ENCODE results near the gene ORC2.

Gene ORC2

GRCh38 chr2:201004370-201004769 is 40.9 kb upstream of the ORC2 start:
- Histone ChIP-seq H3K9ac (ENCODE audit: low read length) (no peak overlapping the region), H3K27ac (ENCODE audit: low read length, poor library complexity, severe bottlenecking) (no peak overlapping the region), H3K14ac (ENCODE audit: low read length in 2 of 2) (no peak overlapping the region), H3K27me3 (ENCODE audit: control insufficient read depth in 1 of 2, insufficient read depth in 1 of 2, low read length in 2 of 2) (no peaks in the 10 kb centered on the region), H2AK5ac (ENCODE audit: low read length, severe bottlenecking) (peak overlapping the region; percentile 6), H2BK15ac (ENCODE audit: low read depth, poor library complexity, severe bottlenecking) (no peak overlapping the region), H3K23ac (ENCODE audit: low read length in 2 of 2) (no peak overlapping the region), H2AFZ (ENCODE audit: low read depth, low read length) (no peak overlapping the region), H3K4me1 (ENCODE audit: control insufficient read depth, insufficient read depth, low read depth, low read length) (peaks cover 2% of the 10 kb centered on the region), H4K91ac (ENCODE audit: low read length) (no peak overlapping the region), H3K4me3 (ENCODE audit: insufficient read depth in 1 of 2, low read depth in 1 of 2, low read length in 2 of 2) (no peak overlapping the region), H3K4me2 (ENCODE audit: low read length, poor library complexity, severe bottlenecking) (no peak overlapping the region), H3K36me3 (ENCODE audit: control insufficient read depth in 1 of 2, insufficient read depth in 2 of 2, low read depth in 1 of 2, low read length in 2 of 2) (peaks cover 15 to 54% of the 10 kb centered on the region in 2 experiments), H2BK12ac (ENCODE audit: low read length in 2 of 2) (no peak overlapping the region), H3K9me3 (ENCODE audit: control insufficient read depth, low read length) (no peaks in the 10 kb centered on the region), H3K79me1 (replicated peaks; ENCODE audit: low read length, poor library complexity, severe bottlenecking) (peaks cover 14% of the 10 kb centered on the region), H3K4ac (ENCODE audit: low read depth in 1 of 2, low read length in 2 of 2) (no peak overlapping the region), H2BK5ac (ENCODE audit: low read depth, low read length, poor library complexity, severe bottlenecking) (no peak overlapping the region), H4K8ac (ENCODE audit: low read length) (no peak overlapping the region), H2BK120ac (ENCODE audit: low read depth, low read length) (no peak overlapping the region), H3K18ac (ENCODE audit: low read depth in 1 of 2, low read length in 2 of 2) (no peak overlapping the region)
- 95% methylated on average over 3 of the region's 3 CpGs for WGBS
- DNase-seq: no peak

GRCh38 chr2:200993097-200993496 is 29.6 kb upstream of the ORC2 start:
- no peak overlapping the region for H2BK5ac ChIP-seq (ENCODE audit: low read depth, low read length, poor library complexity, severe bottlenecking)
- no peak overlapping the region for H2BK120ac ChIP-seq (ENCODE audit: low read depth, low read length)
- H2BK12ac ChIP-seq (ENCODE audit: low read length in 2 of 2): no peak overlapping the region
- WGBS: 90% methylated on average over 3 of the region's 3 CpGs
- no peaks in the 10 kb centered on the region for H3K9me3 ChIP-seq (ENCODE audit: control insufficient read depth, low read length)
- H3K79me1 ChIP-seq (replicated peaks; ENCODE audit: low read length, poor library complexity, severe bottlenecking): peaks cover 4% of the 10 kb centered on the region
- no peaks in the 10 kb centered on the region for H3K4me1 ChIP-seq (ENCODE audit: control insufficient read depth, insufficient read depth, low read depth, low read length)
- H3K9ac ChIP-seq (ENCODE audit: low read length): peak overlapping the region; percentile 45
- no peak overlapping the region for H2BK15ac ChIP-seq (ENCODE audit: low read depth, poor library complexity, severe bottlenecking)
- H3K14ac ChIP-seq (ENCODE audit: low read length in 2 of 2): no peak overlapping the region
- peak; percentile 6 for DNase-seq
- no peaks in the 10 kb centered on the region for H3K27me3 ChIP-seq (ENCODE audit: control insufficient read depth in 1 of 2, insufficient read depth in 1 of 2, low read length in 2 of 2)
- no peak overlapping the region for H4K8ac ChIP-seq (ENCODE audit: low read length)
- H4K91ac ChIP-seq (ENCODE audit: low read length): no peak overlapping the region
- peaks cover 25 to 66% of the 10 kb centered on the region in 2 experiments for H3K36me3 ChIP-seq (ENCODE audit: control insufficient read depth in 1 of 2, insufficient read depth in 2 of 2, low read depth in 1 of 2, low read length in 2 of 2)
- no peak overlapping the region for H3K23ac ChIP-seq (ENCODE audit: low read length in 2 of 2)
- no peak overlapping the region for H3K4me2 ChIP-seq (ENCODE audit: low read length, poor library complexity, severe bottlenecking)
- no peak overlapping the region for H3K4ac ChIP-seq (ENCODE audit: low read depth in 1 of 2, low read length in 2 of 2)
- no peak overlapping the region for H2AK5ac ChIP-seq (ENCODE audit: low read length, severe bottlenecking)
- H3K4me3 ChIP-seq (ENCODE audit: insufficient read depth in 1 of 2, low read depth in 1 of 2, low read length in 2 of 2): no peak overlapping the region
- no peak overlapping the region for H3K27ac ChIP-seq (ENCODE audit: low read length, poor library complexity, severe bottlenecking)
- no peak overlapping the region for H3K18ac ChIP-seq (ENCODE audit: low read depth in 1 of 2, low read length in 2 of 2)
- no peak overlapping the region for H2AFZ ChIP-seq (ENCODE audit: low read depth, low read length)

GRCh38 chr2:200987137-200987536 is 23.7 kb upstream of the ORC2 start:
- H2BK15ac ChIP-seq (ENCODE audit: low read depth, poor library complexity, severe bottlenecking): no peak overlapping the region
- no peak overlapping the region for H2BK5ac ChIP-seq (ENCODE audit: low read depth, low read length, poor library complexity, severe bottlenecking)
- H3K4ac ChIP-seq (ENCODE audit: low read depth in 1 of 2, low read length in 2 of 2): no peak overlapping the region
- no peak overlapping the region for H4K8ac ChIP-seq (ENCODE audit: low read length)
- 96% methylated on average over 7 of the region's 8 CpGs for WGBS
- H4K91ac ChIP-seq (ENCODE audit: low read length): no peak overlapping the region
- no peak overlapping the region for H3K18ac ChIP-seq (ENCODE audit: low read depth in 1 of 2, low read length in 2 of 2)
- no peak overlapping the region for H2AK5ac ChIP-seq (ENCODE audit: low read length, severe bottlenecking)
- H3K14ac ChIP-seq (ENCODE audit: low read length in 2 of 2): no peak overlapping the region
- no peak overlapping the region for H3K4me2 ChIP-seq (ENCODE audit: low read length, poor library complexity, severe bottlenecking)
- H3K4me1 ChIP-seq (ENCODE audit: control insufficient read depth, insufficient read depth, low read depth, low read length): no peaks in the 10 kb centered on the region
- H3K9ac ChIP-seq (ENCODE audit: low read length): no peak overlapping the region
- H3K27me3 ChIP-seq (ENCODE audit: control insufficient read depth in 1 of 2, insufficient read depth in 1 of 2, low read length in 2 of 2): no peaks in the 10 kb centered on the region
- H2AFZ ChIP-seq (ENCODE audit: low read depth, low read length): no peak overlapping the region
- H3K36me3 ChIP-seq (ENCODE audit: control insufficient read depth in 1 of 2, insufficient read depth in 2 of 2, low read depth in 1 of 2, low read length in 2 of 2): peaks cover 19 to 51% of the 10 kb centered on the region in 2 experiments
- no peak overlapping the region for H3K4me3 ChIP-seq (ENCODE audit: insufficient read depth in 1 of 2, low read depth in 1 of 2, low read length in 2 of 2)
- H2BK120ac ChIP-seq (ENCODE audit: low read depth, low read length): no peak overlapping the region
- H3K9me3 ChIP-seq (ENCODE audit: control insufficient read depth, low read length): no peaks in the 10 kb centered on the region
- no peak overlapping the region for H2BK12ac ChIP-seq (ENCODE audit: low read length in 2 of 2)
- no peak overlapping the region for H3K27ac ChIP-seq (ENCODE audit: low read length, poor library complexity, severe bottlenecking)
- no peak overlapping the region for H3K23ac ChIP-seq (ENCODE audit: low read length in 2 of 2)
- no peak for DNase-seq
- peaks cover 6% of the 10 kb centered on the region for H3K79me1 ChIP-seq (replicated peaks; ENCODE audit: low read length, poor library complexity, severe bottlenecking)

- Histone ChIP-seq H3K9me3 (ENCODE audit: control insufficient read depth, low read length) (no peaks in the 10 kb centered on the region), H3K4ac (ENCODE audit: low read depth in 1 of 2, low read length in 2 of 2) (no peak overlapping the region), H3K4me3 (ENCODE audit: insufficient read depth in 1 of 2, low read depth in 1 of 2, low read length in 2 of 2) (no peak overlapping the region), H3K14ac (ENCODE audit: low read length in 2 of 2) (no peak overlapping the region), H3K23ac (ENCODE audit: low read length in 2 of 2) (no peak overlapping the region), H3K27ac (ENCODE audit: low read length, poor library complexity, severe bottlenecking) (no peak overlapping the region), H2BK5ac (ENCODE audit: low read depth, low read length, poor library complexity, severe bottlenecking) (no peak overlapping the region), H3K9ac (ENCODE audit: low read length) (peak overlapping the region; percentile 52), H3K4me1 (ENCODE audit: control insufficient read depth, insufficient read depth, low read depth, low read length) (no peaks in the 10 kb centered on the region), H3K18ac (ENCODE audit: low read depth in 1 of 2, low read length in 2 of 2) (no peak overlapping the region), H3K4me2 (ENCODE audit: low read length, poor library complexity, severe bottlenecking) (no peak overlapping the region), H2AK5ac (ENCODE audit: low read length, severe bottlenecking) (no peak overlapping the region), H4K8ac (ENCODE audit: low read length) (no peak overlapping the region), H2BK15ac (ENCODE audit: low read depth, poor library complexity, severe bottlenecking) (no peak overlapping the region), H2BK12ac (ENCODE audit: low read length in 2 of 2) (no peak overlapping the region), H2BK120ac (ENCODE audit: low read depth, low read length) (no peak overlapping the region), H3K27me3 (ENCODE audit: control insufficient read depth in 1 of 2, insufficient read depth in 1 of 2, low read length in 2 of 2) (no peaks in the 10 kb centered on the region), H3K79me1 (replicated peaks; ENCODE audit: low read length, poor library complexity, severe bottlenecking) (peaks cover 11% of the 10 kb centered on the region), H4K91ac (ENCODE audit: low read length) (no peak overlapping the region), H3K36me3 (ENCODE audit: control insufficient read depth in 1 of 2, insufficient read depth in 2 of 2, low read depth in 1 of 2, low read length in 2 of 2) (peaks cover 25 to 55% of the 10 kb centered on the region in 2 experiments), H2AFZ (ENCODE audit: low read depth, low read length) (no peak overlapping the region)
- DNase-seq: peak; percentile 21
- WGBS: no CpG with 5 or more reads among the region's 2 CpGs
These were observed 22.3 kb upstream of the ORC2 start for GRCh38 chr2:200985799-200986198.
